IPS-20b (cell line): Measurements from ENCODE around the gene ZIC4.

ENCODE experiments used
- H3K27ac ChIP-seq: one replicate; pipeline ENCODE4 v1.5.1; 2013; ENCODE audit warnings: low read length
- H3K27me3 ChIP-seq: 2 replicates; pipeline ENCODE4 v1.6.1; 2013; ENCODE audit warnings: mild to moderate bottlenecking, low read length, inconsistent platforms; ENCODE audit not compliant: insufficient read depth
- H3K36me3 ChIP-seq: 2 replicates; pipeline ENCODE4 v1.6.1; 2013; ENCODE audit warnings: low read depth, mild to moderate bottlenecking, inconsistent platforms, low read length, moderate library complexity; ENCODE audit not compliant: insufficient read depth
- H3K4me1 ChIP-seq: 2 replicates; pipeline ENCODE4 v1.6.1; 2013; ENCODE audit warnings: mild to moderate bottlenecking, control low read depth, inconsistent platforms, low read length, moderate library complexity; ENCODE audit not compliant: insufficient read depth
- H3K4me3 ChIP-seq: 2 replicates; pipeline ENCODE4 v1.5.1; 2013; ENCODE audit warnings: mild to moderate bottlenecking, low read length, inconsistent platforms
- H3K9ac ChIP-seq: 2 replicates; pipeline ENCODE4 v1.6.1; 2013; ENCODE audit warnings: low read depth, mild to moderate bottlenecking, inconsistent platforms, low read length, moderate library complexity
- H3K9me3 ChIP-seq: 2 replicates; pipeline ENCODE4 v1.6.1; 2013; ENCODE audit warnings: mild to moderate bottlenecking, low read depth, low read length, inconsistent platforms; ENCODE audit not compliant: insufficient read depth

The ZIC4 gene

GRCh38 chr3:147409143-147410115 is 3.1 kb upstream of the ZIC4 start, which contains the start of gene ZIC1:
Gene ZIC1, plus strand, starts transcription at chr3:147409365. Its CDS starts 748 bp downstream, at chr3:147410113.
- no peaks in the 10 kb centered on the region for H3K36me3 ChIP-seq
- peak within 1 kb of the TSS; percentile 46; the same call in 1 of the 2 replicates for H3K9ac ChIP-seq
- H3K27ac ChIP-seq = no peak within 1 kb of the TSS
- no peaks in the 10 kb centered on the region; the same call in 1 of the 2 replicates for H3K9me3 ChIP-seq
- peak within 1 kb of the TSS; percentile 64 for H3K4me3 ChIP-seq
- H3K4me1 ChIP-seq = peaks cover 27% of the 10 kb centered on the region; the same call in 1 of the 2 replicates
- H3K27me3 ChIP-seq = peaks cover 100% of the 10 kb centered on the region

- Histone ChIP-seq H3K4me1 (peaks cover 34% of the 10 kb centered on the region; the same call in 1 of the 2 replicates), H3K27ac (no peak overlapping the region), H3K36me3 (no peaks in the 10 kb centered on the region), H3K4me3 (peak overlapping the region; percentile 64), H3K27me3 (peaks cover 100% of the 10 kb centered on the region), H3K9me3 (no peaks in the 10 kb centered on the region; the same call in 1 of the 2 replicates), H3K9ac (peak overlapping the region; percentile 46; the same call in 1 of the 2 replicates)
These were observed 2.1 kb upstream of the ZIC4 start for GRCh38 chr3:147408188-147409100.

GRCh38 chr3:147407498-147408187 is 1.3 kb upstream of the ZIC4 start:
- H3K9ac ChIP-seq = peak overlapping the region; percentile 46; the same call in 1 of the 2 replicates
- H3K4me1 ChIP-seq = peaks cover 31% of the 10 kb centered on the region; the same call in 1 of the 2 replicates
- no peaks in the 10 kb centered on the region for H3K36me3 ChIP-seq
- no peak overlapping the region for H3K27ac ChIP-seq
- H3K9me3 ChIP-seq = no peaks in the 10 kb centered on the region; the same call in 1 of the 2 replicates
- peak overlapping the region; percentile 64 for H3K4me3 ChIP-seq
- peaks cover 100% of the 10 kb centered on the region for H3K27me3 ChIP-seq

- H3K27me3 ChIP-seq = peaks cover 100% of the 10 kb centered on the region
- peak overlapping the region; percentile 64; the same call in 1 of the 2 replicates for H3K4me3 ChIP-seq
These were observed 763 bp upstream of the ZIC4 start for GRCh38 chr3:147407114-147407497.

GRCh38 chr3:147405231-147406027 is 914 bp downstream of the ZIC4 start:
- Histone ChIP-seq H3K27ac (no peak overlapping the region), H3K9me3 (no peaks in the 10 kb centered on the region; the same call in 1 of the 2 replicates), H3K4me3 (peak overlapping the region; percentile 28; the same call in 1 of the 2 replicates), H3K27me3 (peaks cover 100% of the 10 kb centered on the region), H3K36me3 (no peaks in the 10 kb centered on the region), H3K4me1 (peaks cover 43% of the 10 kb centered on the region), H3K9ac (no peak overlapping the region)

More at GRCh38 chr3:147407114-147407497, 763 bp upstream of the ZIC4 start:
- no peak overlapping the region for H3K27ac ChIP-seq
- peaks cover 34% of the 10 kb centered on the region for H3K4me1 ChIP-seq
- no peaks in the 10 kb centered on the region for H3K36me3 ChIP-seq
- peak overlapping the region; percentile 32; the same call in 1 of the 2 replicates for H3K9ac ChIP-seq
- H3K9me3 ChIP-seq = no peaks in the 10 kb centered on the region; the same call in 1 of the 2 replicates

GRCh38 chr3:147404800-147405230 is 1.5 kb downstream of the ZIC4 start:
- Histone ChIP-seq H3K36me3 (no peaks in the 10 kb centered on the region), H3K9me3 (no peaks in the 10 kb centered on the region; the same call in 1 of the 2 replicates), H3K27ac (no peak overlapping the region), H3K9ac (no peak overlapping the region), H3K4me1 (peaks cover 43% of the 10 kb centered on the region), H3K4me3 (peak overlapping the region; percentile 28; the same call in 1 of the 2 replicates), H3K27me3 (peaks cover 100% of the 10 kb centered on the region)

GRCh38 chr3:147404000-147404799 is 2.1 kb downstream of the ZIC4 start:
- Histone ChIP-seq H3K9ac (no peak overlapping the region), H3K27me3 (peaks cover 100% of the 10 kb centered on the region), H3K4me1 (peaks cover 43% of the 10 kb centered on the region), H3K4me3 (no peak overlapping the region; the same call in 1 of the 2 replicates), H3K9me3 (no peaks in the 10 kb centered on the region; the same call in 1 of the 2 replicates), H3K36me3 (no peaks in the 10 kb centered on the region), H3K27ac (no peak overlapping the region)

GRCh38 chr3:147403511-147403910 is 2.8 kb downstream of the ZIC4 start:
- H3K9ac ChIP-seq = no peak overlapping the region
- no peak overlapping the region for H3K4me3 ChIP-seq
- no peak overlapping the region for H3K27ac ChIP-seq
- peaks cover 46% of the 10 kb centered on the region for H3K4me1 ChIP-seq
- H3K9me3 ChIP-seq = no peaks in the 10 kb centered on the region; the same call in 1 of the 2 replicates
- H3K27me3 ChIP-seq = peaks cover 100% of the 10 kb centered on the region
- H3K36me3 ChIP-seq = no peaks in the 10 kb centered on the region

- Histone ChIP-seq H3K9ac (no peak overlapping the region), H3K4me3 (no peak overlapping the region), H3K27ac (no peak overlapping the region), H3K27me3 (peaks cover 100% of the 10 kb centered on the region), H3K36me3 (no peaks in the 10 kb centered on the region), H3K4me1 (peaks cover 38% of the 10 kb centered on the region), H3K9me3 (no peaks in the 10 kb centered on the region; the same call in 1 of the 2 replicates)
These were observed 4.2 kb downstream of the ZIC4 start for GRCh38 chr3:147402159-147402558.
